HepG2 (cell line): ENCODE data around the gene CCDC87. TPM values are rescaled to one million over a fixed set of nuclear protein-coding genes. Genes with fewer than 3 reads are reported as not detected.

ENCODE experiments used
- ADNP ChIP-seq: sonication (generic); formaldehyde crosslinking; IDR thresholded peaks from 2 replicates; pipeline ENCODE4 v1.4.0; 2020; ENCODE audit warnings: missing genetic modification reagents
- ARNT2 ChIP-seq: sonication (generic); formaldehyde crosslinking; IDR thresholded peaks from 2 replicates; pipeline ENCODE4 v1.8.0; 2022; ENCODE audit warnings: mild to moderate bottlenecking, low read depth, missing genetic modification reagents, moderate library complexity
- GZF1 ChIP-seq: sonication (generic); formaldehyde crosslinking; IDR thresholded peaks from 2 replicates; pipeline ENCODE4 v1.5.1; 2020; ENCODE audit warnings: mild to moderate bottlenecking, missing genetic modification reagents
- HDAC6 ChIP-seq: fragments of 200-600 bp; sonication (generic); IDR thresholded peaks from 2 replicates; pipeline ENCODE4 v1.7.0; 2017; ENCODE audit warnings: mild to moderate bottlenecking, antibody characterized with exemption, low read length, low read depth
- KDM2A ChIP-seq: sonication (generic); formaldehyde crosslinking; IDR thresholded peaks from 2 replicates; pipeline ENCODE4 v1.4.0; 2020; ENCODE audit warnings: low read depth, missing genetic modification reagents, borderline replicate concordance
- MBNL3 ChIP-seq: fragments of 250-450 bp; sonication (Bioruptor Pico); conservative IDR thresholded peaks from 2 replicates; pipeline ENCODE4 v1.8.0; 2022; ENCODE audit warnings: mild to moderate bottlenecking, inconsistent platforms
- MEIS1 ChIP-seq: sonication (generic); formaldehyde crosslinking; IDR thresholded peaks from 2 replicates; pipeline ENCODE4 v1.9.0; 2021; ENCODE audit warnings: mild to moderate bottlenecking, missing genetic modification reagents, moderate library complexity, borderline replicate concordance
- NFE2L2 ChIP-seq: fragments of 150-350 bp; IDR thresholded peaks from 2 replicates; pipeline ENCODE4 v1.6.1; 2014; ENCODE audit warnings: low read length
- POLR2G ChIP-seq: fragments of 200-400 bp; formaldehyde crosslinking; IDR thresholded peaks from 2 replicates; pipeline ENCODE4 v1.6.1; 2018; ENCODE audit warnings: mild to moderate bottlenecking, low read depth, low read length, moderate library complexity
- REL ChIP-seq: sonication (generic); formaldehyde crosslinking; conservative IDR thresholded peaks from 2 replicates; pipeline ENCODE4 v1.8.0; 2022; ENCODE audit warnings: mild to moderate bottlenecking, missing genetic modification reagents, moderate library complexity
- RFX1 ChIP-seq: fragments of 450-650 bp; IDR thresholded peaks from 2 replicates; pipeline ENCODE4 v1.6.1; 2017
- SP1 ChIP-seq, 2 experiments: fragments of 450-650 bp in 1 of 2; sonication (generic) in 1 of 2; formaldehyde crosslinking in 1 of 2; IDR thresholded peaks; 2 replicates each; pipeline versions ENCODE4 v1.4.0 to v1.6.1; 2016 to 2020; ENCODE audit warnings: missing genetic modification reagents in 1 of 2
- TOE1 ChIP-seq: sonication (generic); formaldehyde crosslinking; IDR thresholded peaks from 2 replicates; pipeline ENCODE4 v1.4.0; 2020; ENCODE audit warnings: mild to moderate bottlenecking, missing genetic modification reagents
- XBP1 ChIP-seq: sonication (generic); formaldehyde crosslinking; IDR thresholded peaks from 2 replicates; pipeline ENCODE4 v1.5.0; 2020; ENCODE audit warnings: missing genetic modification reagents
- ZBTB7B ChIP-seq: sonication (generic); formaldehyde crosslinking; IDR thresholded peaks from 2 replicates; pipeline ENCODE4 v1.4.0; 2020; ENCODE audit warnings: missing genetic modification reagents
- ZFAT ChIP-seq: sonication (generic); formaldehyde crosslinking; conservative IDR thresholded peaks from 2 replicates; pipeline ENCODE4 v1.8.1; 2023; ENCODE audit warnings: missing genetic modification reagents, inconsistent platforms
- ZFP82 ChIP-seq: sonication (generic); formaldehyde crosslinking; IDR thresholded peaks from 2 replicates; pipeline ENCODE4 v1.5.1; 2020; ENCODE audit warnings: mild to moderate bottlenecking, missing genetic modification reagents, borderline replicate concordance
- ZFP90 ChIP-seq: sonication (generic); formaldehyde crosslinking; IDR thresholded peaks from 2 replicates; pipeline ENCODE4 v1.8.0; 2022; ENCODE audit warnings: missing genetic modification reagents, mild to moderate bottlenecking, inconsistent platforms, borderline replicate concordance
- ZKSCAN8 ChIP-seq: IDR thresholded peaks from 2 replicates; pipeline ENCODE4 v1.6.1; 2016; ENCODE audit warnings: borderline replicate concordance, missing genetic modification reagents, missing compliant biosample characterization
- ZNF101 ChIP-seq: sonication (generic); formaldehyde crosslinking; IDR thresholded peaks from 2 replicates; pipeline ENCODE4 v1.4.0; 2020; ENCODE audit warnings: mild to moderate bottlenecking, low read depth, missing genetic modification reagents, borderline replicate concordance
- ZNF12 ChIP-seq: sonication (generic); formaldehyde crosslinking; IDR thresholded peaks from 2 replicates; pipeline ENCODE4 v1.5.0; 2020; ENCODE audit warnings: missing genetic modification reagents
- ZNF260 ChIP-seq: sonication (generic); formaldehyde crosslinking; IDR thresholded peaks from 2 replicates; pipeline ENCODE4 v1.4.0; 2020; ENCODE audit warnings: missing genetic modification reagents, low read depth, mild to moderate bottlenecking, borderline replicate concordance
- ZNF350 ChIP-seq: sonication (generic); formaldehyde crosslinking; IDR thresholded peaks from 2 replicates; pipeline ENCODE4 v1.4.0; 2020; ENCODE audit warnings: mild to moderate bottlenecking, low read depth, missing genetic modification reagents, borderline replicate concordance
- ZNF562 ChIP-seq: sonication (generic); formaldehyde crosslinking; IDR thresholded peaks from 2 replicates; pipeline ENCODE4 v1.8.0; 2022; ENCODE audit warnings: missing genetic modification reagents, borderline replicate concordance
- ZNF577 ChIP-seq: sonication (generic); formaldehyde crosslinking; IDR thresholded peaks from 2 replicates; pipeline ENCODE4 v1.4.0; 2020; ENCODE audit warnings: mild to moderate bottlenecking, low read depth, missing genetic modification reagents, borderline replicate concordance
- ZNF670 ChIP-seq: sonication (generic); formaldehyde crosslinking; IDR thresholded peaks from 2 replicates; pipeline ENCODE4 v1.8.0; 2022; ENCODE audit warnings: mild to moderate bottlenecking, missing genetic modification reagents, borderline replicate concordance
- ZNF780A ChIP-seq: sonication (generic); formaldehyde crosslinking; IDR thresholded peaks from 2 replicates; pipeline ENCODE4 v1.8.0; 2022; ENCODE audit warnings: mild to moderate bottlenecking, missing genetic modification reagents, moderate library complexity
- polyA plus RNA-seq, 8 experiments: library from polyadenylated mRNA; depleted of rRNA in 3 of 8; stranded (reverse) in 7 of 8; unstranded in 1 of 8; fragments of >200 nt; fragmentation: Illumina TruSeq in 4 of 8; extraction: Trizol in 4 of 8; gene quantifications; 2 replicates each; pipeline versions ENCODE4 v1.2.1 to v1.2.3, GENCODE V29; 2011 to 2016; ENCODE audit warnings: low read depth in 4 of 8, missing spikeins in 1 of 8, mixed read lengths in 1 of 8; ENCODE audit not compliant: insufficient read depth in 1 of 8
- total RNA-seq, 5 experiments: library from RNA; depleted of rRNA; stranded (reverse); fragments of >200 nt; fragmentation: Illumina TruSeq; extraction: Trizol; gene quantifications; 2 replicates each; pipeline ENCODE4 v1.2.3, GENCODE V29; 2016; ENCODE audit warnings: low read depth in 1 of 5
- TF ChIP-seq, protein P1 (sequence below): fragments of 450-650 bp; IDR thresholded peaks from 2 replicates; pipeline ENCODE4 v1.6.1; 2016
- TF ChIP-seq, protein P2 (sequence below): sonication (generic); formaldehyde crosslinking; IDR thresholded peaks from 2 replicates; pipeline ENCODE4 v1.8.1; 2023; ENCODE audit warnings: missing genetic modification reagents, mild to moderate bottlenecking, borderline replicate concordance
- TF ChIP-seq, protein P3 (sequence below): sonication (generic); formaldehyde crosslinking; conservative IDR thresholded peaks from 2 replicates; pipeline ENCODE4 v1.8.1; 2023; ENCODE audit warnings: missing genetic modification reagents

CCDC87 gene
- total and polyA plus RNA-seq, 2 of the 13 experiments (the other 11 are each of a cell fraction or from before 2014, with no cell fraction given): 0.05 to 0.42 TPM

DNA sequence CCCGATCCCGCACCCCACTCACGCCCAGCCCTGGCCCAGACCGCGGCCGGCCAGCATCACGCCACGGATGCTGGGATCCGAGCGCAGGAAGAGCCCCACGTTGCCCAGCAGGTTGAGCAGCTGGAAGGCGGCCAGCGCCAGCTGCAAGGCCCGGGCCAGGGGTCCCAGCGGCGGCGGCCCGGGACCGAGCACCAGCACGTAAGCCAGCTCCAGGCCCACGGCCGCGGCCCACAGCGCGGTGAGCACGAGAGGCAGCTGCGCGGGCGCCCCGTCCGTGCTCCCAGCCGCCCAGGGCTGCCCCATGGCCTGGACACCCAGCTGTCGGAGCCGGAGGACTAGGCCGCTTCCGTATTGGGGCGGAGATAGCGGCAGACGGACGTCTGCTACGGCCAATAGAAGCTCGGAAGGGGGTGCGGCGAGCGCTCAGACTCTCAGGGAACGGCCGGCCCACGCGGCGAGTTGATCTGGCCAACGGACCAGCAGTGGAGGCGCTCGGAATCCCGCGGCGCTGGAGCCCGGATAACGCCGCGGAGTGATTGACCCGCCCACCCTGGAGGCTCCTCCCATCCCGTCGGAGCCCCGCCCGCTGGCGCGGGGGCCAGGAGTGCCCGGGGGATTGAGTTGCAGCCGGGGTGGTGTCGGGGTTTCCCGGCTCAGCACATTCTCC is 47.0 kb downstream of the CCDC87 start, which contains the start of gene ZDHHC24 (continued):
- TF ChIP-seq ZKSCAN8 (CRISPR knock-in tag): no peak
- TF ChIP-seq, protein P1, sequence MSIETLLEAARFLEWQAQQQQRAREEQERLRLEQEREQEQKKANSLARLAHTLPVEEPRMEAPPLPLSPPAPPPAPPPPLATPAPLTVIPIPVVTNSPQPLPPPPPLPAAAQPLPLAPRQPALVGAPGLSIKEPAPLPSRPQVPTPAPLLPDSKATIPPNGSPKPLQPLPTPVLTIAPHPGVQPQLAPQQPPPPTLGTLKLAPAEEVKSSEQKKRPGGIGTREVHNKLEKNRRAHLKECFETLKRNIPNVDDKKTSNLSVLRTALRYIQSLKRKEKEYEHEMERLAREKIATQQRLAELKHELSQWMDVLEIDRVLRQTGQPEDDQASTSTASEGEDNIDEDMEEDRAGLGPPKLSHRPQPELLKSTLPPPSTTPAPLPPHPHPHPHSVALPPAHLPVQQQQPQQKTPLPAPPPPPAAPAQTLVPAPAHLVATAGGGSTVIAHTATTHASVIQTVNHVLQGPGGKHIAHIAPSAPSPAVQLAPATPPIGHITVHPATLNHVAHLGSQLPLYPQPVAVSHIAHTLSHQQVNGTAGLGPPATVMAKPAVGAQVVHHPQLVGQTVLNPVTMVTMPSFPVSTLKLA: no peak
- no peak for TF ChIP-seq RFX1
- TF ChIP-seq ZNF12 (CRISPR knock-in tag): no peak
- no peak for TF ChIP-seq NFE2L2
- TF ChIP-seq XBP1 (CRISPR knock-in tag): no peak
- TF ChIP-seq ZNF780A (CRISPR knock-in tag): no peak
- peak; percentile 85 for TF ChIP-seq POLR2G
- TF ChIP-seq ARNT2 (CRISPR knock-in tag): no peak
- TF ChIP-seq ZNF101 (CRISPR knock-in tag): no peak
- no peak for TF ChIP-seq ZFP82
- TF ChIP-seq ZNF350: no peak; the same call in 1 of the 2 replicates
- TF ChIP-seq ADNP (CRISPR knock-in tag): no peak
- 0 out of 2 replicates have a peak, but pooled peaks have one; percentile 55 for TF ChIP-seq REL (CRISPR knock-in tag)
- TF ChIP-seq, protein P2, sequence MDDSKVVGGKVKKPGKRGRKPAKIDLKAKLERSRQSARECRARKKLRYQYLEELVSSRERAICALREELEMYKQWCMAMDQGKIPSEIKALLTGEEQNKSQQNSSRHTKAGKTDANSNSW (CRISPR knock-in tag): no peak; the same call in 1 of the 2 replicates
- no peak for TF ChIP-seq ZNF577
- no peak for TF ChIP-seq MBNL3 (CRISPR knock-in tag)
- TF ChIP-seq ZFAT: no peak
- no peak for TF ChIP-seq ZNF260 (CRISPR knock-in tag)
- no peak for TF ChIP-seq HDAC6
- TF ChIP-seq KDM2A (CRISPR knock-in tag): peak; percentile 83
- no peak for TF ChIP-seq ZBTB7B (CRISPR knock-in tag)
- TF ChIP-seq ZNF670: no peak
- TF ChIP-seq GZF1 (CRISPR knock-in tag): no peak
- no peak for TF ChIP-seq TOE1 (CRISPR knock-in tag)
- no peak for TF ChIP-seq SP1 (IDR thresholded peaks at IDR 0.05)
- TF ChIP-seq SP1 (CRISPR knock-in tag; IDR thresholded peaks at IDR 0.05): peak; percentile 67
- TF ChIP-seq ZNF562 (CRISPR knock-in tag): no peak
- TF ChIP-seq, protein P3, sequence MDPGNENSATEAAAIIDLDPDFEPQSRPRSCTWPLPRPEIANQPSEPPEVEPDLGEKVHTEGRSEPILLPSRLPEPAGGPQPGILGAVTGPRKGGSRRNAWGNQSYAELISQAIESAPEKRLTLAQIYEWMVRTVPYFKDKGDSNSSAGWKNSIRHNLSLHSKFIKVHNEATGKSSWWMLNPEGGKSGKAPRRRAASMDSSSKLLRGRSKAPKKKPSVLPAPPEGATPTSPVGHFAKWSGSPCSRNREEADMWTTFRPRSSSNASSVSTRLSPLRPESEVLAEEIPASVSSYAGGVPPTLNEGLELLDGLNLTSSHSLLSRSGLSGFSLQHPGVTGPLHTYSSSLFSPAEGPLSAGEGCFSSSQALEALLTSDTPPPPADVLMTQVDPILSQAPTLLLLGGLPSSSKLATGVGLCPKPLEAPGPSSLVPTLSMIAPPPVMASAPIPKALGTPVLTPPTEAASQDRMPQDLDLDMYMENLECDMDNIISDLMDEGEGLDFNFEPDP: no peak
- TF ChIP-seq MEIS1 (CRISPR knock-in tag): 0 out of 2 replicates have a peak, but pooled peaks have one; percentile 28
- TF ChIP-seq ZFP90 (CRISPR knock-in tag): no peak
